ENCODE data around the gene CCDC106. TPM values are rescaled to one million over a fixed set of nuclear protein-coding genes. Genes with fewer than 3 reads are reported as not detected.

Gene CCDC106
- total RNA-seq, 1 donor from 2014 or later: 3.1 TPM

- peaks cover 12 to 16% (median 12%) of the 10 kb centered on the region in 3 donors for H3K36me3 ChIP-seq (ENCODE audit: control insufficient read depth in 3 of 3, insufficient read depth in 3 of 3, low read length in 3 of 3)
- no peaks in the 10 kb centered on the region for H3K9me3 ChIP-seq (ENCODE audit: control insufficient read depth in 3 of 3, low read length in 3 of 3)
- H3K27ac ChIP-seq (ENCODE audit: low read depth, low read length): no peak overlapping the region
- H3K9ac ChIP-seq (ENCODE audit: low read depth in 1 of 3, low read length in 3 of 3): peak overlapping the region in 1 of 3 donors; percentile 88
- H3K4me1 ChIP-seq (ENCODE audit: control insufficient read depth in 3 of 3, insufficient read depth in 3 of 3, low read length in 3 of 3): peaks cover 26 to 32% (median 27%) of the 10 kb centered on the region in 3 donors
- peak overlapping the region; percentile 78 to 87 (median 85) for H3K4me3 ChIP-seq (ENCODE audit: low read length in 3 of 3)
- H3K27me3 ChIP-seq (ENCODE audit: control insufficient read depth in 3 of 3, insufficient read depth in 3 of 3, low read length in 3 of 3): no peaks in the 10 kb centered on the region
These were observed 1.5 kb downstream of the CCDC106 start for GRCh38 chr19:55649268-55650125.

- Histone ChIP-seq H3K4me3 (ENCODE audit: low read length in 3 of 3) (no peak overlapping the region), H3K27me3 (ENCODE audit: control insufficient read depth in 3 of 3, insufficient read depth in 3 of 3, low read length in 3 of 3) (no peaks in the 10 kb centered on the region), H3K4me1 (ENCODE audit: control insufficient read depth in 3 of 3, insufficient read depth in 3 of 3, low read length in 3 of 3) (peaks cover 20 to 26% (median 22%) of the 10 kb centered on the region in 3 donors), H3K27ac (ENCODE audit: low read depth, low read length) (no peak overlapping the region), H3K36me3 (ENCODE audit: control insufficient read depth in 3 of 3, insufficient read depth in 3 of 3, low read length in 3 of 3) (peaks cover 6 to 11% (median 7%) of the 10 kb centered on the region in 3 donors), H3K9me3 (ENCODE audit: control insufficient read depth in 3 of 3, low read length in 3 of 3) (no peaks in the 10 kb centered on the region), H3K9ac (ENCODE audit: low read depth in 1 of 3, low read length in 3 of 3) (no peak overlapping the region)
These were observed 2.1 kb downstream of the CCDC106 start for GRCh38 chr19:55650126-55650557.

- Histone ChIP-seq H3K9me3 (ENCODE audit: control insufficient read depth in 3 of 3, low read length in 3 of 3) (no peaks in the 10 kb centered on the region), H3K9ac (ENCODE audit: low read depth in 1 of 3, low read length in 3 of 3) (no peak overlapping the region), H3K36me3 (ENCODE audit: control insufficient read depth in 3 of 3, insufficient read depth in 3 of 3, low read length in 3 of 3) (peaks cover under 1 to 6% (median 2%) of the 10 kb centered on the region in 3 donors), H3K27ac (ENCODE audit: low read depth, low read length) (no peak overlapping the region), H3K4me3 (ENCODE audit: low read length in 3 of 3) (no peak overlapping the region), H3K27me3 (ENCODE audit: control insufficient read depth in 3 of 3, insufficient read depth in 3 of 3, low read length in 3 of 3) (no peaks in the 10 kb centered on the region), H3K4me1 (ENCODE audit: control insufficient read depth in 3 of 3, insufficient read depth in 3 of 3, low read length in 3 of 3) (peaks cover 24 to 26% (median 24%) of the 10 kb centered on the region in 3 donors)
These were observed 2.7 kb downstream of the CCDC106 start for GRCh38 chr19:55650602-55651230.

GRCh38 chr19:55651236-55651635 lies 3.2 kb downstream of the CCDC106 start:
- peaks cover 29 to 31% (median 29%) of the 10 kb centered on the region in 3 donors for H3K4me1 ChIP-seq (ENCODE audit: control insufficient read depth in 3 of 3, insufficient read depth in 3 of 3, low read length in 3 of 3)
- peaks cover 0 to 6% (median 2%) of the 10 kb centered on the region in 3 donors for H3K36me3 ChIP-seq (ENCODE audit: control insufficient read depth in 3 of 3, insufficient read depth in 3 of 3, low read length in 3 of 3)
- H3K4me3 ChIP-seq (ENCODE audit: low read length in 3 of 3): no peak overlapping the region
- no peak overlapping the region for H3K27ac ChIP-seq (ENCODE audit: low read depth, low read length)
- H3K9ac ChIP-seq (ENCODE audit: low read depth in 1 of 3, low read length in 3 of 3): no peak overlapping the region
- no peaks in the 10 kb centered on the region for H3K9me3 ChIP-seq (ENCODE audit: control insufficient read depth in 3 of 3, low read length in 3 of 3)
- H3K27me3 ChIP-seq (ENCODE audit: control insufficient read depth in 3 of 3, insufficient read depth in 3 of 3, low read length in 3 of 3): no peaks in the 10 kb centered on the region

GRCh38 chr19:55652311-55653128 lies 4.5 kb downstream of the CCDC106 start:
- H3K36me3 ChIP-seq (ENCODE audit: control insufficient read depth in 3 of 3, insufficient read depth in 3 of 3, low read length in 3 of 3): peaks cover 0 to 6% (median 4%) of the 10 kb centered on the region in 3 donors
- no peaks in the 10 kb centered on the region for H3K27me3 ChIP-seq (ENCODE audit: control insufficient read depth in 3 of 3, insufficient read depth in 3 of 3, low read length in 3 of 3)
- H3K9ac ChIP-seq (ENCODE audit: low read depth in 1 of 3, low read length in 3 of 3): no peak overlapping the region
- peaks cover 35 to 37% (median 35%) of the 10 kb centered on the region in 3 donors for H3K4me1 ChIP-seq (ENCODE audit: control insufficient read depth in 3 of 3, insufficient read depth in 3 of 3, low read length in 3 of 3)
- no peak overlapping the region for H3K4me3 ChIP-seq (ENCODE audit: low read length in 3 of 3)
- H3K9me3 ChIP-seq (ENCODE audit: control insufficient read depth in 3 of 3, low read length in 3 of 3): no peaks in the 10 kb centered on the region
- no peak overlapping the region for H3K27ac ChIP-seq (ENCODE audit: low read depth, low read length)

GRCh38 chr19:55653651-55654322 lies 5.8 kb downstream of the CCDC106 start:
- Histone ChIP-seq H3K27me3 (ENCODE audit: control insufficient read depth in 3 of 3, insufficient read depth in 3 of 3, low read length in 3 of 3) (no peaks in the 10 kb centered on the region), H3K36me3 (ENCODE audit: control insufficient read depth in 3 of 3, insufficient read depth in 3 of 3, low read length in 3 of 3) (peaks cover 0 to 6% (median 4%) of the 10 kb centered on the region in 3 donors), H3K27ac (ENCODE audit: low read depth, low read length) (peak overlapping the region; percentile 99), H3K4me1 (ENCODE audit: control insufficient read depth in 3 of 3, insufficient read depth in 3 of 3, low read length in 3 of 3) (peaks cover 41 to 42% (median 41%) of the 10 kb centered on the region in 3 donors), H3K9me3 (ENCODE audit: control insufficient read depth in 3 of 3, low read length in 3 of 3) (no peaks in the 10 kb centered on the region), H3K9ac (ENCODE audit: low read depth in 1 of 3, low read length in 3 of 3) (peak overlapping the region; percentile 90 to 100 (median 96)), H3K4me3 (ENCODE audit: low read length in 3 of 3) (peak overlapping the region; percentile 87 to 98 (median 95))

- peaks cover 35 to 42% (median 39%) of the 10 kb centered on the region in 3 donors for H3K4me1 ChIP-seq (ENCODE audit: control insufficient read depth in 3 of 3, insufficient read depth in 3 of 3, low read length in 3 of 3)
- no peaks in the 10 kb centered on the region for H3K27me3 ChIP-seq (ENCODE audit: control insufficient read depth in 3 of 3, insufficient read depth in 3 of 3, low read length in 3 of 3)
- peak overlapping the region; percentile 90 to 100 (median 96) for H3K9ac ChIP-seq (ENCODE audit: low read depth in 1 of 3, low read length in 3 of 3)
- H3K27ac ChIP-seq (ENCODE audit: low read depth, low read length): peak overlapping the region; percentile 99
- no peaks in the 10 kb centered on the region for H3K9me3 ChIP-seq (ENCODE audit: control insufficient read depth in 3 of 3, low read length in 3 of 3)
- peaks cover 0 to 6% (median 4%) of the 10 kb centered on the region in 3 donors for H3K36me3 ChIP-seq (ENCODE audit: control insufficient read depth in 3 of 3, insufficient read depth in 3 of 3, low read length in 3 of 3)
- H3K4me3 ChIP-seq (ENCODE audit: low read length in 3 of 3): peak overlapping the region; percentile 87 to 98 (median 95)
These were observed 6.4 kb downstream of the CCDC106 start for GRCh38 chr19:55654323-55654867.

GRCh38 chr19:55654868-55655647 lies 7.0 kb downstream of the CCDC106 start, which contains the start of gene U2AF2:
U2AF2 (plus strand) TSS chr19:55655035; CDS start chr19:55655105, 70 bp downstream.
- H3K27me3 ChIP-seq (ENCODE audit: control insufficient read depth in 3 of 3, insufficient read depth in 3 of 3, low read length in 3 of 3): no peaks in the 10 kb centered on the region
- no peaks in the 10 kb centered on the region for H3K9me3 ChIP-seq (ENCODE audit: control insufficient read depth in 3 of 3, low read length in 3 of 3)
- H3K4me1 ChIP-seq (ENCODE audit: control insufficient read depth in 3 of 3, insufficient read depth in 3 of 3, low read length in 3 of 3): peaks cover 37 to 42% (median 40%) of the 10 kb centered on the region in 3 donors
- peak within 1 kb of the TSS; percentile 91 to 100 (median 97) for H3K9ac ChIP-seq (ENCODE audit: low read depth in 1 of 3, low read length in 3 of 3)
- H3K36me3 ChIP-seq (ENCODE audit: control insufficient read depth in 3 of 3, insufficient read depth in 3 of 3, low read length in 3 of 3): peaks cover 0 to 10% (median 8%) of the 10 kb centered on the region in 3 donors
- H3K4me3 ChIP-seq (ENCODE audit: low read length in 3 of 3): peak within 1 kb of the TSS; percentile 87 to 98 (median 95)
- peak within 1 kb of the TSS; percentile 99 for H3K27ac ChIP-seq (ENCODE audit: low read depth, low read length)
